Suppressor macrophage treated with lipopolysaccharide for 1 hour (primary cell): Measurements from ENCODE around the gene LRBA.
"Not testable (repeated sequence)": the region's sequence is repeated elsewhere in the genome, so short reads cannot be mapped to it uniquely, and the experiment has no call there.

ENCODE experiments used
- DNase-seq, 3 donors: peaks; one replicate each; pipeline ENCODE4 v3.0.0-alpha.2; 2020 to 2022

Gene LRBA

GRCh38 chr4:150583287-150584110, 431.6 kb downstream of the LRBA start:
- DNase-seq: no peak

DNA sequence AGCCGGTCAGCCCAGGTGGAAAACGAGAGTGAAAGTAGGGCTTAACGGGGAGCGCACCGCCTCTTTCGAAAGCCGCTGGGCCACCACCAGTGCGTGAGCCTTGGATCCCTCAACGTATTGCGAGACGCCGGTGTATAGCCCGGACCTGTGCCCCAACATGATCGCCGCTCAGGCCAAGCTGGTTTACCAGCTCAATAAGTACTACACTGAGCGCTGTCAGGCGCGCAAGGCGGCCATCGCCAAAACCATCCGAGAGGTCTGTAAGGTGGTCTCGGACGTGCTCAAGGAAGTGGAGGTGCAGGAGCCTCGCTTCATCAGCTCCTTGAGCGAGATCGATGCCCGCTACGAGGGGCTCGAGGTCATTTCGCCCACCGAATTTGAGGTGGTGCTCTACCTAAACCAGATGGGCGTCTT, 432.2 kb downstream of the LRBA start:
- DNase-seq: no peak

- no peak for DNase-seq
Measured at GRCh38 chr4:150582146-150582872, 432.8 kb downstream of the LRBA start, which contains the start of gene MAB21L2. MAB21L2 (plus strand) TSS chr4:150582151; CDS start chr4:150583030, 879 bp downstream.

DNA sequence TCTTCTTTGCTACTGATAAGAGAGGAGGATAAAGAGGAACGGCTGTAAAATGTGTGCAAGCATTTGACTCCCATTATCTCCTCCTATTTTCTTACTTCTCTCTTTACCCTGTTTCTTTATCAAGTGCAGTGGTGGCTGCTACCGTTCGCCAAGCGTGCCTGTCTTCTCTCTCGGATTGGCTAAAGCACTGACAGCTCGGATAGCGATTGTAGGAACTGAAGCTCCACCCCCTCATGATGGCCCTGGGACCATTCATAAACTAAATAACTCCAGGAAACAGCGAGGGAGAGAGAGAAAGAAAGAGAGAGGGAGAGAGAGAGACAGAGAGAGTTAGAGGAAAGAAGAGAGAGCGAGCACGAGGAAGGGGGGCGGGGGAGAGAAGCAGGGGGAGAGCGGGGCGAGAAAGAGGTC, 433.4 kb downstream of the LRBA start:
- no peak for DNase-seq

DNA sequence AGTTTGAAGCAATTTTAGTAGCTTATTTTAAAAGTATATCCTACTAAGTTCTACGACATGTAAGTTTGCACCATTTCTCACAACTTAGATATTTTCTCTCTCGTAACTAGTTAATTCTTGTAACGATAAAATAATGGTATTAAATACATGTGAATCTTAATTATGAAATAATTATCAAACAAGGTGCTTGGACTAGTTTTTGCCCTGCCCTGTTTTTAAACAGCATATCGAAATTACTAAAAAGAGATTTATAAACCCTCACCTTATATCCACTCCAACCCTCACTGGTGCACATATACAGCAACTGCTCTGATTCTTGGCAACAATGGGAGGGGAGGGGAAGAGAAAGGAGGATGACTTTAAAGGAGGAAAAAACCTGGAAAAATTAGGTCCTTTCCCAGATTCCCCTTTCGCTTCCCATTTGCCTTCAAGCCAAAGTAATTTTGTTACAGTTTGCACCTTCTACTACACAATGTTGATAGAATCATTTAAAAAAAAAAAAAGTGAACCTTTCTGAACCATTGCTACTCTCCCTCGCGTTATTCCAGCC, 434.0 kb downstream of the LRBA start:
- DNase-seq: no peak

GRCh38 chr4:150580306-150580705, 434.8 kb downstream of the LRBA start:
- DNase-seq: no peak

DNA sequence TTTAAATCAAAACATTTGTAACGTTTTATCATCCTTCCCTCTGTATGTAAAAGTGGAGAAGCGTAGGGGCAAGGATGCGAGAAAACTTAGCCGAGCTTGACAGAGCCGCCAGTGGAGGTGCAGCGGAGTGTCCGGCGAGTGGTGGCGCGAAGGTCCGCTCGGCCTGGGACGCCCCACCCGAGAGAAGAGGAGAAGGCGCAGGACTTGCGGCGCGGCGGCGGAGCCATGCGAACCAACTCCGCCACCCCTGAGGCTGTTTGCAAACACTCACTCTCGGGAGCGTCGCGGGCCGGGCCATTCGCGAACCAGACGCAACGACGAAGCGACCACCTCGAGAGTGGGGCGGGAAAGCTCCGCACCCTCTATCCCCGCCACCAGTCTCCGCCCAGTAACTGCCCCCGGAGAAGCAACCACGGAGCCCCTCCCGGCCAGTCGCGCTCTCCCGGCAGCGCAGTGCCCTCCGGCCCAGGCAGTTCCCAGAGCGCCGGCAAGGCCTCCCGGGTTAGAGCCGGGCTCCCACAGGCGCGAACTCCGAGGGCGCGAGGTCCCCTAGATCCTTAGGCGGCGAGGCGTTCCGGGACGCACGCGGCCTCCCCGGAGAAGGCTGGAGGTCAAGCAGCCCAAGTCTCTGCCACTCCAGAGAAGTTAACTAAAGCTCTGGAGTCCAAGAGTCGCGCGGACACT, 435.4 kb downstream of the LRBA start:
- DNase-seq: no peak

DNA sequence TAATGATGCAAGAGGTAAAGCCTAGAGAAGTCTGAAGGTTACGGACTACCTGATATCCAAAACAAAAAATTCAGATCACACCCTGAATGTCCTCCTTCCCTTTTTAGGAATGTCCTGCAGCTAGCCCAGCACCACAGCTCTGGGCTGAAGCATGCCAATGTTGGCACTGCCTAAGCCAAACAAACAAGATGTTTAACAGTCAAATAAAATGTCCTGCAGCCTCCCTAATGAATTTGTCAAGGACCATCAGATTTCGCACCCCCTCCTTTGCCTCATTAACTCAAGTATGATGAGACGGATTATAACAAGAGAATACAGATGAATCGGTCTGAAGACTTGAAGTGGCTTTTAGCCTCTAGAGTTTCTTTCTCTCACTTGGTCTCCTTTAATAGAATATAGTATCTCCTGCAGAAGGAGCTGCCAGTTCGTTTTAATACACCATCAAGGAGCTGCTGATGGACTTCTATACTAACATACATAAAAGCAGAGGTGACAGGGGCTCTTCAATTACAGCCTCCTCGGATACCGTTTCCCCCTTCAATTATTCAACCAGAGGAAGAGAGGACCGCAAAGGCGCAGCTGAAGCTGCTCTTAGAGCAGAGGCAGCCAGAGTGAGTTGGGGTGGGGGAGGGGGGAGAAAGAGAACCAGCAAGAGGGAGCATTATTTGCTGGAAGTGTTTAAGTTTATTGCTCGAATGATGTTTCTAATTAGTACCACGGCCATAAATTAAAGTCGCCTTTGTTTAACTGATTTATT, 436.2 kb downstream of the LRBA start:
- no peak for DNase-seq

- no peak for DNase-seq
Measured at GRCh38 chr4:150577796-150578195, 437.3 kb downstream of the LRBA start.

GRCh38 chr4:150574678-150575077, 440.4 kb downstream of the LRBA start:
- no peak for DNase-seq

DNA sequence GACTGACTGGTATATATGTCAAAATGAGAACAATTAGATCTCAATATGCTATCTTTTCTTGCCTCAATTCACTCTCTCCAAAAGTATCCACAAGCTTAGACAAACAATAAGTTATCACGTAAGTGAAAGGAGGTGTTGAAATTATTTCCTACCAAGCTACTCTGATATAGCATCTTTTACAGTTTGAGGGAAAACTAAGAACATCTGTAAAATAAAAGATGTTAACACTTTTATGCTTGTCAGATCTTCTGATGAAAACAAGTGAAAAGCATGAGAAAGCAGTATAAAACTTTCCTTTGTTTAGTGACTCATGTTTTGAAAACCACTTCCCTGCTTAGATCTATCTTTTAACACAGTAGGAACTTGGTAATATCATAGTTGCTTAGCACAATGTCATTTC, 441.6 kb downstream of the LRBA start:
- DNase-seq: peak in 2 of 3 donors; percentile 22 to 25

DNA sequence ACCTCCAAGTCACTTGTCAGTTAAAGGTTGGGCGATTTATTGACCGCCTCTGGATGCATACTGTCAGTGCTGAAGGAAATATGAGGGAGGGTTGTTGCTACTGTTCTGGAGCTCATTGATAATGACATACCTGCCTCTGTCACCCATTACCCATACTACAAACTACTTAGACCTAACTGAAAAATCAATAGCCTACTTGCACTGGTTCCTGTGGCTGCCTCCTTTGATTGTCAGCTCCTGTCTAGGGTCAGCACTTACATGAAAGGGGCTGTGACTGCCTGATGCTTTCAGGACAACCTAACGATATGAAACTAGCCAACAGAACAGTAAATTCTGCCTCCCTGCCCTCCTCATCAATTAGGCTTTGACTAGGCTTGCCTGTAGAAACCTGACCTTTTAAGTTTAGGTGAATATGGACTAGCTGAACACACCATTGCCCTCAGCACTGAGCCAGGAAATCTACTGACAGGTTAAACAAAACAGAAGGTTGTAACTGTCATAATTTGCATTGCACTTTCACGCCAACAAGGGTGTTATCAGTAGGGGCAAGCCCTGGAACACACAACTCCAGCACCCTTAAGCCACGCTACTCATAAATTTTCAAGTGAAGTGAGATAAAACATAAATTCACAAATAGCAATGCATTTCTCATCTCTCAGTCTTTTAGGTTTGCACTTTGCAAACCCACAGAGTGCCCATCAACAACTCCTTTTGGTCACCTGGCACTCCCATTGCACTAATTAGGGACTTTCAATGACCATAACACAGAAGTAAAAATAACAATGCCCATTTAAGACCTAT, 442.2 kb downstream of the LRBA start:
- DNase-seq: no peak

- no peak for DNase-seq
Measured at GRCh38 chr4:150570862-150571261, 444.2 kb downstream of the LRBA start.

DNA sequence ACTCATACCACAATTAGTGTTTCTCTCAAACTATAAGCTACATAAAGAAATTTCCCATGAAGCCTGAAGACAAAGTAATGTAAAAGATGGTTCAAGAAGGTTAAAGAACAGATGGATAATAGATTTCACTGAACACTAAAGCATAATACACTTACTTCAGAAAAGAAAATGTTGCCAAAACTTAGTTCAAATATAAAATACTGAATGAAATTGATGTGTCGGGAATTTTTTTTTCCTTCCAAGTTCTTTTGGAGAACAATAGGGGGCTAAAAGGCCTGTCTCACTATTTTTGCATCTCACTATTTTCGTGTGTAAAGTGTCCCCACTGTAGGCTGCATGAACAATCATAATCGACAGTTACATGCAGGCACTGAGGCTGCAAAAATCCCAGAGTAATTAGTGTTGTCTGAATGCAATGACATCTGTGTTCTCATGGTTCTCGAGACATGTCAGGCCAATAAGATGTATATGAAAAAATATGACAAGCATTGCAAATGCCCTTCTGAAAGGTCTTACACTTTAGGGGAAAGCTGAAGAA, 445.0 kb downstream of the LRBA start:
- no peak for DNase-seq

- DNase-seq: no peak
Measured at GRCh38 chr4:150569384-150569987, 445.6 kb downstream of the LRBA start.

- no peak for DNase-seq
Measured at GRCh38 chr4:150567070-150567469, 448.0 kb downstream of the LRBA start.

- DNase-seq: not testable (repeated sequence)
Measured at GRCh38 chr4:150564967-150565366, 450.1 kb downstream of the LRBA start.

DNA sequence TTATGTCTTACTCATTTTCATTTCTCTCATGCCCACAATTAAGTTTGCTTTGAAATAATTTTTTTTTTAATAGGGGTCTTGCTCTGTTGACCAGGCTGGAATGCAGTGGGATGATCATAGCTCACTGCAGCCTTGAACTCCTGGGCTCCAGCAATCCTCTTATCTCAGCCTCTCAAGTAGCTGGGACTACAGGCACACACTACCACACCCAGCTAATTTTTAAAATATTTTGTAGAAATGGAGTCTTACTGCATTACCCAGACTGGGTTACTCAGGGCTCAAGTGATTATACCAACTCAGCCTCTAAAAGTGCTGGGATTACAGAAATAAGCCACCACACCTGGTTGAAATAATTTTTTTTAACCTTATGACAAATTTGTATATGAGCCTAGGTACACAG, 452.3 kb downstream of the LRBA start:
- no peak for DNase-seq

DNA sequence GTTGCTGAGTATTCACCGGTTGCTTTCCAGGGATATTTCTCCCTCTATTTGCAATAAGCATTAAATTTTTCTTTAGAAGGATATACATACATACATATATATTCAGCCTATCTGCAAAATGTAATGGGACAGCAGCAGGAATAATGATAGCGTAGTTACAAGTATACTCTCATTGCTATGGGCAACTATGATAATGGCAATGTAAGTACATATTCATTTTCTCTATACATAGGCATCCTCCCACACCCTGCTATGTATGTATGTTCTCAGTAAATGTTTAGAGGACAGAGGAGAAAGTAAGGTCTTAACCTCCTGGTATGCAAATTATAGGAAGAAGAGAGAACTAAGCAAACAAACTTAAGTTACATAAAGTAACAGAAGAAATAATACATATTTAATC, 452.8 kb downstream of the LRBA start:
- no peak for DNase-seq

DNA sequence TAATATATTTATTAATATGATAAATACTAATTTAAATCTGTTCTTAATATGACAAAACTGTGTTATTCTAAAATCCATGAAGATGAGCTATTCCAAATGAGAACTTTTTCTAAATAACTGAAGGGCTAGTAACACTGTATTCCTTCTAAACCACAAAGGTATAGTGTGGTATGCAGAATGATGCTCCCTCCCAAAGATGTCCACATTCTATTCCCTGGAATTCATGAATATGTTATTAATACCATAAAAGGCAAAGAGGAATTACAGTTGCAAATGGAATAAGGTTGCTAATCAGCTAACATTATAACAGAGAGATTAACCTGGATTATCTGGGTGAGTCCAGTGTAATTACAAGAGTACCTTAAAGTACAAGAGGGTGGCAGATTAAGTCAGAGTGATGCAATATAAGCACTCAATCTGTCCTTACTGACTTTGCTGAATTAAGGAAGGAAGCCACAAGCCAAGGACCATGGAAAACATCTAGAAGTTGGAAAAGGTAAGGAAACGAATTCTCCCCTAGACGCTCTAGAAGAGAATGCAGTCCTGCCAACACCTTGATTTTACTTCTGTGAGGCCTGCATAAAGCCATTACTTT, 453.8 kb downstream of the LRBA start:
- no peak for DNase-seq
